ENCODE data around the gene DHRS12.

Gene DHRS12

GRCh38 chr13:51803422-51804294, at the start of gene DHRS12:
TSS of gene DHRS12 (minus strand) at chr13:51804163. CDS start at chr13:51799659, 4,504 bp downstream.
- peak; percentile 95 for DNase-seq (ENCODE audit: low spot score)

- DNase-seq (ENCODE audit: low spot score), result no peak
These were observed 45.5 kb upstream of the DHRS12 start for GRCh38 chr13:51849145-51850101.

GRCh38 chr13:51848674-51849073, 44.7 kb upstream of the DHRS12 start:
- DNase-seq (ENCODE audit: low spot score), result peak; percentile 26

- no peak for DNase-seq (ENCODE audit: low spot score)
These were observed 42.8 kb upstream of the DHRS12 start for GRCh38 chr13:51846756-51847155.

- DNase-seq (ENCODE audit: low spot score), result no peak
These were observed 41.8 kb upstream of the DHRS12 start for GRCh38 chr13:51845574-51846318.

- peak; percentile 74 for DNase-seq (ENCODE audit: low spot score)
These were observed 41.1 kb upstream of the DHRS12 start, which contains the start of gene TMEM272 for GRCh38 chr13:51844862-51845573. TSS of gene TMEM272 (minus strand) at chr13:51845177. CDS start at chr13:51838530, 6,647 bp downstream.

- no peak for DNase-seq (ENCODE audit: low spot score)
These were observed 39.6 kb upstream of the DHRS12 start for GRCh38 chr13:51843529-51843928.

GRCh38 chr13:51841732-51842131, 37.8 kb upstream of the DHRS12 start:
- DNase-seq (ENCODE audit: low spot score), result no peak

GRCh38 chr13:51840917-51841316, 37.0 kb upstream of the DHRS12 start:
- DNase-seq (ENCODE audit: low spot score), result no peak

- DNase-seq (ENCODE audit: low spot score), result no peak
These were observed 36.0 kb upstream of the DHRS12 start for GRCh38 chr13:51839711-51840540.

GRCh38 chr13:51838240-51838846, 34.4 kb upstream of the DHRS12 start:
- DNase-seq (ENCODE audit: low spot score), result peak; percentile 29

GRCh38 chr13:51837016-51837415, 33.1 kb upstream of the DHRS12 start:
- no peak for DNase-seq (ENCODE audit: low spot score)

- DNase-seq (ENCODE audit: low spot score), result no peak
These were observed 30.7 kb upstream of the DHRS12 start for GRCh38 chr13:51834581-51835171.

- DNase-seq (ENCODE audit: low spot score), result no peak
These were observed 30.0 kb upstream of the DHRS12 start for GRCh38 chr13:51833980-51834379.

- peak; percentile 47 for DNase-seq (ENCODE audit: low spot score)
These were observed 28.6 kb upstream of the DHRS12 start for GRCh38 chr13:51832471-51833152.

GRCh38 chr13:51831519-51831918, 27.6 kb upstream of the DHRS12 start:
- no peak for DNase-seq (ENCODE audit: low spot score)

- DNase-seq (ENCODE audit: low spot score), result no peak
These were observed 25.6 kb upstream of the DHRS12 start for GRCh38 chr13:51829568-51829899.

GRCh38 chr13:51828730-51829567, 25.0 kb upstream of the DHRS12 start:
- DNase-seq (ENCODE audit: low spot score), result no peak

All from AG08396 (cell line).